Measurements from ENCODE around the gene SH3D21.

The SH3D21 gene

DNA sequence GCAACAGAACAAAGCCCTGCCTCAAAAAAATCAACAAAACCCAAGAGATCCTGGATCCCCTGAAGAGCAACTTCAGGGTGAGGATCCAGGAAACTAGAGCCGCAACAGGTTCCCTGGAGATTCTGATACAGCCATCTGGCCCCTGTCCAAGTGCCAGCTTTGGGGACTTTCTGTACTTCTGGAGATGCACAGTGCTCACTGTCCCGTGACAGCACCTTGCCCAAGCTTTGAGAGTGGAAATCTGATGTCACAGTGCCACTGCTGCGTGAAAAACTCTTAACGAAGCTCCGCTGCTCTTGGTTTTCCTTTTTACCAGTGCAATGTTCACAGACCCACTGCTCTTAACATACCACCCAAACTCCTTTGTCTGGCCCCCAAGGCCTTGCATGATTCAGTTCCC, 53.2 kb downstream of the SH3D21 start:
- no peak for DNase-seq (ENCODE audit: low read depth)

DNA sequence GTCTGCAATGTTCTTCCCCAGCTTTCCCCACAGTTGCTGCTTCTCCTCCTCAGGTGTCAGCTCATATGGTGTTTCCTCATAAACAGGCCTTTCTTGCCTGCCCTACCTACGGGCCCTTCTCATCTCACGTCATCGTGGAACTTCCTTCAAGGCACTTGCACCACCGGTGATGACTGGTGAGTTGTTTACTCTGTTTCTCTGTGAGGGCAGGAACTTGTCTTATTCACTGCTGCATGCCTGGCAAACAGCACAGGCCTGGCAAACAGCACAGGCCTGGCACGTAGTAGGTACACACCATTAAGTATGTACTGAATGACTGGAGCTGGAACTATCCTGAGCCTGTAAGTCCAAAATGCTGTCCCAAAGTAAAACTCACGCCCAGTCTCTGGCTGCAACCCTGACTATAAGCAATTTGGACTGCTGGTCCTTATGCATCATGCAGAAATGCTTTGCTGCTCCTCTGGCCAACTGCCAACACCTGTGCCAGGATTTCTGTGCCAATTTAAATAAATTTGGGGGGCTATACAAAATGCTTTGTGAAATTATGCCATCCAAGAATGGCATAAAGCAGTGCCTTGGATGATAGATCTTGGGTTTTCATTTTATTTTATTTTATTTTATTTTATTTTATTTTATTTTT, 53.9 kb downstream of the SH3D21 start:
- DNase-seq (ENCODE audit: low read depth): no peak

DNA sequence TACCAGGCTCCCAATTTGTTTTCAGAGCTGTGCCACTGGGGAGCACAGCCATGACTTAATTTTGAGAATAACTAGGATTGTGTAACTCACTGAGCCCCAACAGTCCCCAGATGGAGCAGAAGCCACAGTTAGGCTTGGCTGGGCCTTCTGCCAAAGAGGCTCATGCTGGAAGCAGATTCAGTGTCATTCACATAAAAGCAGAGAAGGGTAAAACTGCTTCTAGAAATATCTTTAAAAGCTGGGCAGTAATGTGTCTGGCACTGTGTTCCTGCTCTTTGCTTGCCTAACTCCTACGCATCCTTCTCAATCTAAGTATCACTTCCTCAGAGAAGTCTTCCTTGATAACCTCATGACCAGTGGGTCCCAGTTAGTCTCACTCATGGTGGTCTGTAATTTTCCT, 59.2 kb downstream of the SH3D21 start:
- peak; percentile 82 for DNase-seq (ENCODE audit: low read depth)

DNA sequence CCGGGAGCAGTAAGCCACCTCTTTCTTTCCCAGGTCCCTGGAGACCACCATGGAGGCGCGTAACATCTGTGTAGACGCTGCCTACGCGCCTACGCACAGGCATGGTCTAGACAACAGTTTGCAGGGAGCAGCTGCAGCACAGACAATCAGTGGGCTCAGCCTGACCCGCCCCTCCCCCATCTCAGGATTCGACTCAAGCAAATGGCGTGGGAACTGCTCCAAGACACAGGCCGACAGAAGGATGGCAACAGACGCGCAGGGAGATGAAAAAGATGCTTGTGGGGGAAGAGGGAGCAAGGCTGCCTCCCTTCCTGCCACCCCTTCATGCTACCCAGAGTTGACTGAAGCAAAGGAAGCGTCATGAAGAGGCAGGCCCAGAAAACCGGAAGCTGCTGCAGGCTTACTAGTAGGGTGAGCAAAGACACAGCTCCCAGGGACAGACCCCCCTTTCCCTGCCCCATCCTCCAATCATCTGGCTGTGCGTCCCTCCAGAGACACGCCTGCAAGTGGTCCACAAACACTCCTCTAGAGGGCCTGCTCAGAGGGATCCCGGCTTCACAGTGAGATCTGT, 60.0 kb downstream of the SH3D21 start:
- peak; percentile 76 for DNase-seq (ENCODE audit: low read depth)

DNA sequence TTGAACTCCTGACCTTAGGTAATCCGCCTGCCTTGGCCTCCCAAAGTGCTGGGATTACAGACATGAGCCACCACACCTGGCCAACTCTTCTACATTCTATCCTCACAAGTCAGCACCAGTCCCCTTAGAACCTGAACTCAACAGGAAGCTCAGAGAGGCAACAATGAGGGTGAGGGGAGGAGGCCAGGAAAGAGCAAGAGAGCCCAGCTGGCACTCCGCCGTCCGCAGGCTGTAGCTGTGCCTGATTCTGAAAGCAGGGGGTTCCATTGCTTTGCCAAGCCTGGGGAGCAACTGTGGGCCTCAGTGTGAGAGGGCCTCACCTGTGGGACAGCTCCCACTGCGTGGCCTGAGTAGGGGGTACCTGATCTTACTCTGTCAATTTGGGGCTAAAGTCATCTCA, 60.9 kb downstream of the SH3D21 start:
- no peak for DNase-seq (ENCODE audit: low read depth)

DNA sequence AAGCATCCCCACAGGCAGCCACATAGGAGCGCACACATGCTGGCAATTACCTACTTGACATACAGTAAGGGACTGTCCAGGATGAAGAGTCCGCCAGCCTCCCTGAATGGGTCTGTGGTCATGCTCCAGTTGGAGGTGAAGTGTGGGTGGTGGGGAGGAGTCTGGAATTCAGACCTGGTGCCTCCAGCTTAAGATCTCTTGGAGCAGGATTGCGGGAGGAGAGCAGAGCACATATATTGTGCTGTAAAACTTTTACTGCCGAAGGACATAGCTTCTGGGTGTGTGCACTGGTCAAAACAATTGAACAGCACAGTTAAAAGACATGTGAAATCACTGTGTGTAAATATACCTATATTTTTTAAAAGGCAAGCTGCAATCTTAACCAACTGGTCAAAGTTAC, 61.6 kb downstream of the SH3D21 start:
- DNase-seq (ENCODE audit: low read depth): no peak

DNA sequence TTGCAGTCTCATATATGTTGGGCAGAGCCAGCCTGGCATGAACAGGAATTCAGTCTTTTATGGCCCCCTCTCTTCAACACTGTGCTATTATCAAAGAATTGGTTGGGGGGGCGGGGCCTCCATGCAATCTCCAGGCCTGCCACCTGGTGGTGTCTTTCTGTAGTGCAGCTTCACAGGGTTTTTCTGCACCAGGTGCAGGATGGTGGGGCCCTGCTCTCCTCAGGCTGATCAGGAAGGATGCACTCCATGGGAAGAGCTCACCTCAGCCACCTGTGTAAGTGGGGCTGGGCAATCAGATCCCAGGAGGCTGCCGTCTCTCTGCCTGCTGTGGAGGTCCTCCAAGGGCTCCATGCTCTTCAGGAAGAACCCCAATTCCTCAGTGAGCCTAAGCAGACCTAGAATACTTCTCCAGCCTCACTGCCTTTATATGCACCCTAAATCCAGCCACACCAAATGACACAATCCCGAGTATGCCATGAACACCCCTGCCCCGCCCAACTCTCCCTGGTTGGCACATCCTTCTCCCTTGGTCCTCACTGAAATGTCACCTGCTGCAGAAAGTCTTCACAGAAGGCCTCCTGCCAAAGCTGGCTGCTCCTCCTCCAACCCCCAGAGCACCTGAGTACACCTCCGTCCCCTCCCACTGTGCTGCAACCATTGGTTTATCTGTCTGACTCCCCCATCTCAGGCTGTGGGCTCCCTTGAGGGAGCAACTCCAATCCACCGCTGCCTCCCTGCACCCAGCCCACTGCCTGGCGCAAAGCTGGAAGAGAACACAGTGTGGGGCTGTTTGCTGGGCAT, 63.1 kb downstream of the SH3D21 start:
- peak; percentile 73 for DNase-seq (ENCODE audit: low read depth)
